ENCODE data around the gene MRTFB.
"Not testable (repeated sequence)": the region's sequence is repeated elsewhere in the genome, so short reads cannot be mapped to it uniquely, and the experiment has no call there.

The MRTFB gene

GRCh38 chr16:14181371-14182050 lies 110.4 kb downstream of the MRTFB start:
- peak overlapping the region; percentile 55 for H3K27ac ChIP-seq
- no peak for TF ChIP-seq CTCF (conservative IDR thresholded peaks at IDR 0.05)

DNA sequence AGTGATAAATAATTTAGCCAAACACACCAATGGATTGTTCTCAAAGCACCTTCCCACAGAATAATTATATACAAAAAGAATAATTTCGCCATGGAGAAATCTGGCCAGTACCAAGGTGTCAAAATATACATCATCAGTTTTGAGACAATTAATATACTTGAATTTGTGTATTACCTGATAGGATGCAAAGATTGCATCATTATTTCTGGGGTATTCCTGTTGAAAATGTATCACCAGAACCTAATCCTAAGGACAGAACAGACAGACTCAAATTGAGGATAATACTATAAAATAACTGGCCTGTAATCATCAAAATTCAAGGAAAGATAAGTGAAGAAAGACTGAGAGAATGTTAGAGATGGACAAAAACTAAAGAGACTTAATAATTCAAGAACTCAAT lies 111.9 kb downstream of the MRTFB start:
- no peak for TF ChIP-seq CTCF (conservative IDR thresholded peaks at IDR 0.05)
- H3K27ac ChIP-seq: no peak overlapping the region

DNA sequence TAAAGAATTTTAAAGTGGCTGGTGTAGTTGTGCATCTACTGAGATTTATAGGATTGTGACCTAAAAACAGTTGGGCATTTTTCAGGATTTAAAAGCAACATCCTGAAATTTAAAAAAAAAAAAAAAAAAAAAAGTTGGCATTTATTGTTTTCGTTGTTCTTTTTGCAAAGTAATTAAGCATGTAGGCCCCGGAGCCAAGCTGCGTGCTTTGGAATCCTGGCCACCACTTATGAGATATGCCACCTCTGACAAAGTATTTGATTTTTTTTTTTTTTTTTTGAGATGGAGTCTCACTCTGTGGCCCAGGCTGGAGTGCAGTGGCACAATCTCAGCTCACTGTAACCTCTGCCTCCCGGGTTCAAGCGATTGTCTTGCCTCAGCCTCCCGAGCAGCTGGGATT lies 112.8 kb downstream of the MRTFB start:
- not testable (repeated sequence) for H3K27ac ChIP-seq

GRCh38 chr16:14186007-14186794 lies 115.1 kb downstream of the MRTFB start:
- H3K27ac ChIP-seq: peak overlapping the region; percentile 23; the same call in 1 of the 2 replicates

DNA sequence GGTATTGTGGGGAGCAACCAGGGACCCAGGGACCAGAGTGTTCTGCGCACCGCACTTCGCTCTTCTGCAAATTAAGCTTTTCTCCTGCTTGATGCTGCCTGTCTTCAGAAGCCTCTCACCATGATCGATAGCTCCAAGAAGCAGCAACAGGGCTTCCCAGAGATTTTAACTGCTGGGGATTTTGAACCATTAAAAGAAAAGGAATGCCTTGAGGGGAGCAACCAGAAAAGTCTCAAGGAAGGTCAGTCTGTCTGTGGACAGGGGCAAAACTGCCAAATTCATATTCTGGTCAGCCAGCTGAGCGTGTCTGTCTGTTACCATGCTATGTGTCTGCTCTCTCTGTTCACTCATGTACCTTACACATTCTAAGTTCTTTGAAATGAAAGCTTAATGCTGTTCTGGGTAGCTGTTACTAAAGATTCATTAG lies 115.7 kb downstream of the MRTFB start:
- H3K27ac ChIP-seq: peak overlapping the region; percentile 23; the same call in 1 of the 2 replicates
- no peak for TF ChIP-seq CTCF (conservative IDR thresholded peaks at IDR 0.05)

More at GRCh38 chr16:14186007-14186794, 115.1 kb downstream of the MRTFB start:
- peak; percentile 50 for TF ChIP-seq CTCF (conservative IDR thresholded peaks at IDR 0.05)

DNA sequence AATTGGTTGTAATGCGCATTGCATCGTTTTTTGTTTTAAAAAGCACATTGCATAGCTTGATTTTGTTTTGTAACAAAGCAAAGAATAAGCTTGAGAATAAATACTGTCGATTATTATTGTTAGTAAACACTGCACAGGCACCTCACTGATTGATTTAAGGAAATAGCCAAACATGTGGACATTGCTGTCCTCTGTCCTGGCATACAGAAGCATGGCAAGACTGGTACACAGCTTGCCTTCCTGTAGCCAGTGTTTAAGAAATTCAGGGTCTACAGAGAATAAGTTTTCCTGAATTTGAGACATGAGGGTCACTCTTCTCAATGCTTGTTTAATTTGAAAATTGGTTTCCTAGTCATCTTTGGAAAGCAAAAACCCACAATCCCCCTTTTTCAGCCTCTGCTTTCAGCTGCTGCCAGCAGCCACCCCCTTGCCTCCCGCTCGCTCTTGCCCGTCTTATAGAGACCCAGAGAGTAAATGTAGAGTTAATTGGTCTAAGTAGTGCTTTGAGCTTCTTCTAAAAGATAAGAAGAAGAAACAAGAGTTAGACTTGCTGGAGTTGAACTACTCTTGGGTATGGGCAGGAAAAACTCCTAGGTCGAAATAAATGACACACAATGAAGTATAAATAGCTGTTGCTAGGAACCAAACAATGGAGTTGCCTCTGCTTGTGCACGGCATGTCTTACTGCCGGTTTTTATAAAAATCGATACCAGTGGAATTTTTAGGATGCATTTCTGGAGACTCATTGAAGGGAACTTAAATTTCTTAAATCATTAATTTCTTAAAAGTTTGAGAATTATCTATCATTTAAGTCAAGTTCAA lies 116.6 kb downstream of the MRTFB start:
- no peak for TF ChIP-seq CTCF (conservative IDR thresholded peaks at IDR 0.05)

GRCh38 chr16:14193316-14193871 lies 122.3 kb downstream of the MRTFB start:
- H3K27ac ChIP-seq: no peak overlapping the region
- TF ChIP-seq CTCF (conservative IDR thresholded peaks at IDR 0.05): no peak

More for the DNA sequence above, 116.6 kb downstream of the MRTFB start:
- H3K27ac ChIP-seq: no peak overlapping the region

Measured in VCaP (cell line).